Bronchial epithelial cell (primary cell): ENCODE results near the gene CA5B. TPM values are rescaled to one million over a fixed set of nuclear protein-coding genes. Genes with fewer than 3 reads are reported as not detected.

Experiments used
- DNase-seq: peaks from one replicate; pipeline ENCODE4 v3.0.0-alpha.2; 2010; ENCODE audit warnings: low read depth
- FAIRE-seq: peaks from 2 replicates; lab custom pipeline; 2011; peaks lifted over from hg19 to GRCh38; lab: Jason Lieb, UNC
- H3K27me3 ChIP-seq: 2 replicates; pipeline ENCODE4 v1.5.1; 2011; ENCODE audit warnings: low read length; ENCODE audit not compliant: control insufficient read depth, insufficient read depth
- H3K36me3 ChIP-seq: 2 replicates; pipeline ENCODE4 v1.5.1; 2011; ENCODE audit warnings: low read length; ENCODE audit not compliant: control insufficient read depth, insufficient read depth
- H3K4me3 ChIP-seq: 2 replicates; pipeline ENCODE4 v1.5.1; 2011; ENCODE audit warnings: mild to moderate bottlenecking, low read depth, low read length, control low read depth
- total RNA-seq: library from RNA; depleted of rRNA; stranded (reverse); fragments of >200 nt; gene quantifications from 2 replicates; pipeline ENCODE4 v1.2.1, GENCODE V29; 2014
- TF ChIP-seq, protein P1 (sequence below): IDR thresholded peaks from 2 replicates; pipeline ENCODE4 v1.5.1; 2011; ENCODE audit warnings: mild to moderate bottlenecking, moderate library complexity, low read length, control low read depth, inconsistent platforms; ENCODE audit not compliant: insufficient read depth, severe bottlenecking

Gene CA5B
- total RNA-seq, 1 donor from 2014 or later: 6.1 TPM

DNA sequence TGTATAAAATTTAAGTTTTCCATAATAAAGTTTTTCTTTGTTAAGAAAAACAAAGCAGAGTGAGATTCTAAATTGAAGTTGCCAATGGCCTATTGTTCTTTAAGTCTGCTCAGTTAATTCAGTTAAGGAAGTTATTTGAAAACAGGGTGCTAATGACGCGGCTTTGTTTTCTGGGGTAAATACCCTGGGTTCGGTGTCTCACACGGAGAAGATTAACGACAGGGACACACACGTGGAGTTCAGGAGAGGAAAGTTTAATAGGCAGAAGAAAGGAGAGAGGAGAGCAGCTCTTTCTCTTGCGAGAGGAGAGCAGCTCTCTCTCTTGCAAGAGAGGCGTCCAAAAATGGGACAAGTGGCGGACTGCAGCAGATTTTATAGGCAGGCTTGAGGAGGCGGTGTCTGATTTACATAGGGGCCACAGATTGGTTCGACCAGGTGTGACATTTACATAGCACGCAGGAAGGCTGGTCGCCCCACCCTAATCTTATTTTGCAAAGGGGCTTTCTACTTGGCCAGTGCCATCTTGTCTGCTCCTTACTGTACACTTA is 9.6 kb downstream of the CA5B start:
- no peaks in the 10 kb centered on the region for H3K27me3 ChIP-seq
- H3K36me3 ChIP-seq: no peaks in the 10 kb centered on the region
- TF ChIP-seq, protein P1, sequence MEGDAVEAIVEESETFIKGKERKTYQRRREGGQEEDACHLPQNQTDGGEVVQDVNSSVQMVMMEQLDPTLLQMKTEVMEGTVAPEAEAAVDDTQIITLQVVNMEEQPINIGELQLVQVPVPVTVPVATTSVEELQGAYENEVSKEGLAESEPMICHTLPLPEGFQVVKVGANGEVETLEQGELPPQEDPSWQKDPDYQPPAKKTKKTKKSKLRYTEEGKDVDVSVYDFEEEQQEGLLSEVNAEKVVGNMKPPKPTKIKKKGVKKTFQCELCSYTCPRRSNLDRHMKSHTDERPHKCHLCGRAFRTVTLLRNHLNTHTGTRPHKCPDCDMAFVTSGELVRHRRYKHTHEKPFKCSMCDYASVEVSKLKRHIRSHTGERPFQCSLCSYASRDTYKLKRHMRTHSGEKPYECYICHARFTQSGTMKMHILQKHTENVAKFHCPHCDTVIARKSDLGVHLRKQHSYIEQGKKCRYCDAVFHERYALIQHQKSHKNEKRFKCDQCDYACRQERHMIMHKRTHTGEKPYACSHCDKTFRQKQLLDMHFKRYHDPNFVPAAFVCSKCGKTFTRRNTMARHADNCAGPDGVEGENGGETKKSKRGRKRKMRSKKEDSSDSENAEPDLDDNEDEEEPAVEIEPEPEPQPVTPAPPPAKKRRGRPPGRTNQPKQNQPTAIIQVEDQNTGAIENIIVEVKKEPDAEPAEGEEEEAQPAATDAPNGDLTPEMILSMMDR: no peak
- no peak for FAIRE-seq
- H3K4me3 ChIP-seq: no peak overlapping the region
- DNase-seq: no peak

DNA sequence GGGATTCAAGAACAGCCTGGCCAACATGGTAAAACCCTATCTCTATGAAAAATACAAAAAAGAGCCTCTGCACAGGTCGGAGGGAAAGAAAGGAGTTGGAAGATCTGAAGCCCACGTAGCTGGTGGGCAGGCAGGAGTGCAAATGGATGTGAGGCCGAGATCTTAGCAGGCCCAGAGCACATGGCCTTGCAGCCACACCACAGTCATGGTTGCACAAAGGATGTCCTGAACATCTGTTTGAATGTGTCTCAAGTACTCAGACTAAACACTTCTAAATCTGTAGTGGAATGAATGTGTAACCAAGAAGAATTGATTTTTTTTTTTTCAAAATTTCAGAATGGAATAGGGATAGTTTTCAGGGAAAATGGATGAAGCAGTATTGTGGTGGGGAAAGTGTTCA is 10.8 kb downstream of the CA5B start:
- DNase-seq (no peak), FAIRE-seq (no peak)
- Histone ChIP-seq H3K36me3 (no peaks in the 10 kb centered on the region), H3K27me3 (no peaks in the 10 kb centered on the region), H3K4me3 (no peak overlapping the region)
- TF ChIP-seq, protein P1: no peak

DNA sequence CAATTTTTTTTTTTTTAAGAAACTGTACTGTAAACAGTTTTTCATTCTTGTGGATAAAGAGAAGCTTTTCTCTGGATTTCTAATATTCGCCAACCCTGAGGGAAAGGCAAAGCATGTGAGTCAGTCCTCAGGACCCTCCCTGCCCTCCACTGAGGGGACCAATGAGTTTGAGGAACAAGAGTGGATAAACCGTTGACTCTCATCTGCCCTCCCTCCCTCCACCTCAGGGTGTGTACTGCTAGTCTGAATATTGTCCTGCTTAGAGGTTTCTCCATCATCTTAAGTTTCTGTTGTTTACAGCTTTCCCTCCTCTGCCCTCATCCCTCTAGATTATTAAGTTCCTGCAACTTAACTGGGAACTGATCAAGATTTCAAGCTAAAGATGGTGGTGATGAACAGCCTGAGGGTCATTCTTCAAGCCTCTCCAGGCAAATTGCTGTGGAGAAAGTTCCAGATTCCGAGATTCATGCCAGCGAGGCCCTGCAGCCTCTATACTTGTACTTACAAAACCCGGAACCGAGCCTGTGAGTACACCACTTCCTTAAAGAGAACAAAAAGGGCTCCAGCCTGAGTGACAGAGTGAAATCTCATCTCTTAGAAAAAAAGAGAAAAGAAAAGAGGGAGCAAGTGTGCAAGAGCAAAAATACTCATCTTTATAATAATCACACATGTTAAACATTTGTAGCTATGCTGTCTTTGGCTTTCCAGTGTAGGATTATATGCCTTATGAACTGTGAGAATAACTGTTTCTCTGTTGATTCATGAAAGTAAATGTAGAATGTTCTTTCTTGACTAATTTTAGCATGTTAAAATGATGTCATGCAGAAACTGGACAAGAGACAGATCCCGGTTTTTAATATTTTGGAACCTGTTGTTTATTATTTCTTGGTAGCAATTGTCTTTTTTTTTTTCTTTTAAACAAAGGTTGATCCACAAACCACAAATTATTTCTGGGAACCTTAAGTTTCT is 11.9 kb downstream of the CA5B start:
- no peak overlapping the region for H3K4me3 ChIP-seq
- H3K36me3 ChIP-seq: no peaks in the 10 kb centered on the region
- DNase-seq (no peak), FAIRE-seq (no peak)
- TF ChIP-seq, protein P1: no peak
- no peaks in the 10 kb centered on the region for H3K27me3 ChIP-seq

DNA sequence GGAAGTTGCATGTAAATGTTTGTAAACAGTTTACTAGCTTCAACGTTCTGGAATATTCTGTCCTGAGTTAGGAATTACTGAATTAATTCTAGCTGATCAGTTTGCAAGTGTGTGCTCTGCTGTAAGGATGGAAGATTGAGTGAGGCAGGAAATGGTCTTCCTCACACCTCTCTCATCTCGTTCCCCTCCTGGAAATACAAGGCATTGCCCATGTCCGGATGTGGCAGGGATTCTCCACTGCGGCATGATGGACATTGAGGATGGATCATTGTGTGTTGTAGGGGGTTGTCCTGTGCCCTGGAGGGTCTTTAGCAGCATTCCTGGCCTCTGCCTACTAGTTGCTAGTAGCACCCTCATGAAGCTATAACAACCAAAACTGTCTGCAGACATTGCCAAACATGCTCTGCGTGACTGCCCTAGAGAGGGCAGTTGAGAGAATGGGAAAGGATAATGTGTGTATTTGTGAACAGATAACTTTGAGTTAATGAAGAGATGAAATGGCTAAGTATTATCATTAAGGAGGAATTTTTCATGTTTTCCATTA is 12.6 kb downstream of the CA5B start:
- no peak for FAIRE-seq
- DNase-seq: no peak
- no peaks in the 10 kb centered on the region for H3K36me3 ChIP-seq
- TF ChIP-seq, protein P1: no peak
- H3K4me3 ChIP-seq: no peak overlapping the region
- H3K27me3 ChIP-seq: no peaks in the 10 kb centered on the region

DNA sequence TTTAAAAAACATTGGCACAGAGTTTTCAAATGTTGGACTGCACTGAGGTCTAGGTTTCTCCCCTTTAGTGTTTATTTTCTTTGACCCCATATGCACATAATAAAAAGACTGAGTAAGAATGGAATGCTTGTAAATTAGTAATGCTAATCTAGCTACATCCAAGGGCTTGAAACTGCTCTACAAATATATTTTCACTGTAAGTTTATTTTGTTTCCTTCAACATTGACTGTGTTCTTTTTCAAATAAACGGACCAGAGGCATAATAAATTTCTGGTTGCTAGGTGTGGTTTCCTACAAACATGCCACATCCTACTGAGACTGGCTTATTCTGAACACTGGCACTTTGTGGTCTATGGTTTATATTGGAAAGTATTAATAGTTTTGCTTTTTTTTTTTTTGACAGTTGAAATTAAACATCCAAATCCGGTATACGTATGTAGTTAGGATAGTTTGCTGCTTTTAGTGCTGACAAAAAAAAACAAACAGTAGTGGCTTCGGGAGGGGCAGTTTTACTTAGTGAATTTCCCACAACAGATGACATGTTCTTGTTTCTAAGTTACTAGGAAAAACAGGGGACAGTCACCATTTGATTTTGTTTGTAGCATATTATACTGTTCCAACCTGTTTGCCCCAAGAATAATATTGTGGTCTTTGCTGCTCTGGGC is 13.2 kb downstream of the CA5B start:
- no peak for FAIRE-seq
- Histone ChIP-seq H3K36me3 (no peaks in the 10 kb centered on the region), H3K4me3 (no peak overlapping the region), H3K27me3 (no peaks in the 10 kb centered on the region)
- TF ChIP-seq, protein P1: no peak
- DNase-seq: no peak
